Medulla oblongata (tissue), 1 donor: ENCODE data around the gene SIRPB2.

Source experiments
- DNase-seq: peaks from one replicate; pipeline ENCODE4 v3.0.0-alpha.2; 2015; ENCODE audit errors: extremely low spot score

Gene SIRPB2

DNA sequence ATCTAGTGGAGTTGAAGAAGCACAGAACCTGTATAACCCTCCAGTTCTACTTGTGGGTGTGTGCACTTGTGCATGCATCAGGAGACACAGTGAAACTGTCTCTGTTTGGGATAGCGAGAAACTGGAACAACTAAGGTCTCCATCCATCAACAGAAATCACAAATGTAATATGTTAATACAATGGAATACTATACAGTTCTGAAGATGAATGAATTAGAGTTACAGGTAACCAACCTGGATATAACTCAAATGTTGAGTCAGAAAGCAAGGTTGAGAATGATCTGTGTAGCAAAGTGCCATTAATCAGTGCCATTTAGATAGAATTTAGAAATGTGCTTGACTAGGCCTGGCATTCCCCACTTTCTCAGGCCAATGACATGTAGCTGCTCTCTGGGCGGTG lies 20.0 kb downstream of the SIRPB2 start:
- DNase-seq: no peak

GRCh38 chr20:1469925-1470571 lies 21.2 kb downstream of the SIRPB2 start:
- peak; percentile 70 for DNase-seq

DNA sequence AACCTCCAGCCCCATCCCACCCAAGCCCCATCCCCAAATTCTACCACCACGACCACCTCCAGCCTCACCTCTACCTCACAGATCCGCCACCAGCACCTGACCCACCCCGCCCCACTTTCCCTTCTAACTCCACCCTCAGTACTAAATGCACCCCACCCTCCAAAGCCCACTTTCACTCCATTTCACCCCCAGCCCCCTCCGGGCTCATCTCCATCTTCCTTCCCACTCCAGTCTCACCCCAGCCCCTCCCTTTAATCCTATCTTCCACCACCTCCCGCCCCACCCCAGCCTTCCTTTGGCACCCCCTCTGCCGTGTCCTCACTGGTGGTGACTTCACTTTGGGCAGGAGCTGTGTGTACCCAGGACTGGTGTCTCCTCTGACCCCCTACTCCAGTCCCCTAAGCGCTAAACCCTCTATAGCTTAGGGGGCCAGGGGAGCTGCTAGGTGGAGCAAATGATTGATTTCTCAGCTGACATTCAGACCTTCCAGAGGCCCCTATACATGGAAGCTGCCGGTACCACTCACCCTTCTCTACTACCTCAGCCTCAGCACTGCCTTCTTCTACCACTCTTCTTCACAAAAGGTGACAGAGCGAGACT lies 21.8 kb downstream of the SIRPB2 start:
- DNase-seq: no peak

DNA sequence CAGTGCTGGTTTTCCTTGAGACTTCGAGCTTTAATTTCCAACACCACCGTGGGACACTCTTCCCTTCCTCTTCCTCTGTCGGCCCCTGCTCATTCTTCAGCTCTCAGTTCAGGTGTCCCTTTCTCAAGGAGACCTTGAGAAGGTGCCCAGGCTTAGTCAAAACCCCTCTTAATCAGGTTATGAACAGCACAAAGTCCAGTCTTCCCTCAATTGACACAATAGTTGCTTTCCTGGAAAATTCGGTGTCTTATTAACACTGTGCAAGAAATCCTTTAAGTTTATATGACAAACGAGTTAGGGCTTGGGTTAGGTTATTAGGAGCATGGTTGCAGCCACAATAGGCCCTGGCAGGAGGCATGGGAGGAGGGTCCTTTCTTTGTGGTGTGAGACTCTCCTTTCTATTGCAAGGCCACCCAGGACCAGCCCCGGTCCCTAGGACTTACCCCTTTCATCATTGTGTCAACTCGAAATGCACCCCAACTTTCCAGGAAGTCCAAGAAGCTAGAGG lies 23.0 kb downstream of the SIRPB2 start:
- no peak for DNase-seq

DNA sequence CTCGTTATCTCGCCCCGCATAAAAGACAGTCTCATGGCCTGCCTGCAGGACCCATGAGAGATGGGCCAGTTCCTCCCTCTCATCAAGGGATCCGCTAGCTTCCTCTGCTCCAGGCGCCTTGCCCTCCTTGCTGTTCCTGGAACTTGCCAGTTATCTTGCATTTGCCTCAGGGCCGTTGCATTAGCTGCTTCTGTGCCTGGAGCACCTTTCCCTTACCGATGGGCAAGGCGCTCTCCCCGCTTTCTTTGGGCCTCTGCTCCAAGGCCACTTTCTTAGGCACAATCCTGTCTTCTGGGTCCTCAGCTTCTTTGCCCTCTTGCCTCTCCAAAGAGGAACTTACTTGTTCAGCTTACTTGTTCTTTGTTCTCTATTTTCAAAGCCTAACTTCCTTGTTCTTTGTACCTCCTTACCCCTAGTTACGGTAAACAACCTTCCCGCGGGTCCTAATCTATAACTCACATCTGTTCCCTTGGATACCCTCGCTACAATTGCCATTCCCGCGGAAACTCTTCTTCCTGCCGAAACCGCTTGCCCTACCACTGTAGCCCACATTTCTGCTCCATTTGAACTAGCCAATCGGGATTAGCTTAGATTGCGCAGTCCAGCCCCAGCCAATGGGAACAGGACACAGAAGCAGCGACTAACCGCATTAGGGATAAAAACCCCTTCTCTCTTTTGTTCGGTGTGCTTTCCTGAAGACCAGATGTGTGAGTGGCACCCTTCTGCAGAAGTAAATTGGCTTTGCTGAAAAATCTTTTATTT lies 23.7 kb downstream of the SIRPB2 start:
- DNase-seq: peak; percentile 58

DNA sequence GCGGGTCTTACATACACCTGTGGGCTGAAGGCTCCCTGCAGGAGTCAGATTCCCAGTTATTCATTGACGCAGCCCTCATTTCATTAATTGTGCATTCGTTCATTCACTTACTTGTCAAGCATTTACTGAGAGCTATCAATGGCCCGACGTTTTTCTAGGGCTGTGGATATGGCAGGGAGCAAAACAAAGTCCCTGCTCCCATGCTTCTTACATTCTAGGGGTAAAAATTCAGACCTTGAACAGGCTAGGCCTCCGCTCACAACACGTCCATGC lies 24.2 kb downstream of the SIRPB2 start:
- no peak for DNase-seq

- DNase-seq: peak; percentile 92
Measured at GRCh38 chr20:1466211-1467081, 24.8 kb downstream of the SIRPB2 start, which contains the start of gene NSFL1C. TSS of gene NSFL1C (minus strand) at chr20:1466849. CDS start at chr20:1466824, 25 bp downstream.

DNA sequence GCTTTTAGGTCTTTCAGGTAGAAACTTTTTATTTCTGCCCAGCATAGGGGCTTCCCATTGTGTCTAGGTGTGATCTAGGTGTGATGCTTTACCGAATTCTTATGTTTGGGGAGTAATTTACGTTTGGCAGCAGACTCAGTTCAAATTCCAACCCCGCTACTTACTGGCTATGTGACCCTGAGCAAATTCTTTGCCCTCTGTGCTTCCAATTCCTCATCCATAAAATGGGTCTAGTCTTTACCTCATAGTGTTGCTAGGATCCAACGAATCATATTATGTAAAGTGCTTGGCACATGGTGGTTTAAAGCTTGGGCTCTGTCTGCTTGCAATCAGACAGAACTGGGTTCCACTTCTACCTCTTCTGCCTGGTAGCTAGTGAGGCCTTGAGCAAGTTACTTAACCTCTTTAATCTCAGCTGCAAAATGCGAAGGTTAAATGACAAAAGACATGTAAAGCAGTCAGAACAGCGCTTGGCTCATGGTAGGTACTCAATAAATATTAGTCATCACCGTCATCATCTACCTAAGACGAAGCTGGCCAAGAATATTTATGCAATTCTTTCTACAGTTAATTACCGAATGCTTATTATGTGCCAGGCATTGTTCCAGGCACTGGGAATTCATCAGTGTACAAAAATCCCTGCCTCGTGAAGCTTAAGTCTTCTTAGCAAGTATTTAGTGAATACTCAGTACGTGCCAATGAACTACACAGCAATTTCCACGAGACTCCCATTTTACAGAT lies 25.6 kb downstream of the SIRPB2 start:
- no peak for DNase-seq

DNA sequence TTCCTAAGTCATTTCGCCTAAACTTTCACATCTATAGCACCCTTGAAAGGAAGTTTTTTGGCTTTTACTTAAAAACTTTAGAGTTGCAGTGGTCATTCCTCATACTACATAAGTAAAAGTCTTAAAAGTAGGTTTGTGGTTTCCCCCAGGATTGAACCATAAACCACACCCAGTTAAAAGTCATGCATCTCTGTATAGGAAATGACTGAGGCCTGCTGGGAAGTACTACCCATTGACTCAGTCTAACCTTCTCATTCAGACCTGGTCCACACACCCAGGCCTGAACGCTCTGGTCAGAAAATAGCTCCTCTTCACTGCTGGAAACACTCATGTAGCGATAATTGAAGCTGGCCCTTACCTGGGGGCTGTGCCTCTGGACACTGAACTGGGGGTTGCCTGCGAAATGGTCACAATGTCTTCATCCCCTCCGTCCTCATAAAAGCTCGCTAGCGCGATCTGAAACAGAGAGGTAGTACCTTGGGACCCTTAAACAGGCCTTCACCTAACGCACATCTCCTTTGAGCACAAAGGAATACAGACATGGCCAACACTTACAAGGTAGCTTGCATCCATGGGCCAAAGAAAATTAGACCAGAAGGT lies 27.1 kb downstream of the SIRPB2 start:
- DNase-seq: no peak

DNA sequence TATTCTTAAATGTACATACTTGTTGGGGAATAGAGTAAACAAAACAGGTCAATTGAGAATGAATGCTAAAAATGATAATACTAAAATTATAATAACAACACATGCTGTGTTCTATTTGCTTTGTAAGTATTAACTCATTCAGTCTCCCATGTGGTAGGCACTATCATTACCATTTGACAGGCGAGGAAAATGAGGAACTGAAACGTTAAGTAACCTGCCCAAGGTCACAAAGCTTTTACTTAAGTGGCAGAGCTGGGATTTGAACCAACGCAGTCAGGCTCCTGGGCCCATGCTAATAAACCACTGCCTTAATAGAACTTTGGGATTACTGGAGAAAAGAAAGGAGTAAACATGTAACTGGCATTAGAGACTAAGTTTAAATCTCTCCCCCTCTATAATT lies 28.4 kb downstream of the SIRPB2 start:
- no peak for DNase-seq

DNA sequence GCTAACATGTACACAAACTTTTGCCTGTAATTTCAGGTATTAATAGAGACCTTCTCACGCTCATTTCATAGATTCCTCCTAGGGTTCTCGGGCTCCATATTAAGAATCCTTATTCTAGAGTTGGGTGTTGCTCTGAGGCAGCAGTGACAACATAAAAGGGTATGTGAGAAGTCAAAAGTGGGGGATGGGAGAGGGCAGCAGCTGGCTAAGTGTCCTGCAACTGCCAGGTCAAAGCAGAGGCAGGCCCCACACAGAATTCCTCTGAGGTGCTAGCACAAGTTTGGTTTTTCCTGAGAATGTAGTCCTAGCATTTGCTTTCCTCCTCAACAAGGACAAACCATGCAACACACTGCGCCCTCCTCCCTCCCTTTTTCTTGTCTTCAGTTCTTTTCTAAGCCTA lies 29.2 kb downstream of the SIRPB2 start:
- DNase-seq: no peak

- DNase-seq: no peak
Measured at GRCh38 chr20:1460275-1460674, 30.9 kb downstream of the SIRPB2 start.

- DNase-seq: no peak
Measured at GRCh38 chr20:1457992-1458391, 33.2 kb downstream of the SIRPB2 start.

- no peak for DNase-seq
Measured at GRCh38 chr20:1456300-1456699, 34.9 kb downstream of the SIRPB2 start.

GRCh38 chr20:1450926-1451491 lies 40.2 kb downstream of the SIRPB2 start:
- no peak for DNase-seq

DNA sequence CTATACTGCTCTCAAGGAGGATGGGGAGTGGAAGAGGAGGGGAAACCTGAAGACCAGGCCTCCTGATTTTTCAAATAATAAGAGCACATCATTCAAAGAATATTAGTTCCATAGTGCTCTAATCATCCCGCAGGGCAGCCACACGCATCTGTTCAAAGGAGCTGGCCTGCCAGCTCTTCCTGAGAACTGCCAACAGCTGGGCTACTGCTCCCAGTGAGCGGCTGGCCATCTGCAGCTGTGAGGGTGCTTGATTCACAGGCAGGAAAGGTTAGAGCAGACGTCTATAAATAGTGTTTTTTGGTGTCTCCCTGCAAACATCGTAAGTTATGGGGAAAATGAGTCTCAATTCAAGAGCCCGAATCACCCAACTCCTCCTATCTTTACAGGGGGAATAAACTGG lies 41.9 kb downstream of the SIRPB2 start:
- no peak for DNase-seq

DNA sequence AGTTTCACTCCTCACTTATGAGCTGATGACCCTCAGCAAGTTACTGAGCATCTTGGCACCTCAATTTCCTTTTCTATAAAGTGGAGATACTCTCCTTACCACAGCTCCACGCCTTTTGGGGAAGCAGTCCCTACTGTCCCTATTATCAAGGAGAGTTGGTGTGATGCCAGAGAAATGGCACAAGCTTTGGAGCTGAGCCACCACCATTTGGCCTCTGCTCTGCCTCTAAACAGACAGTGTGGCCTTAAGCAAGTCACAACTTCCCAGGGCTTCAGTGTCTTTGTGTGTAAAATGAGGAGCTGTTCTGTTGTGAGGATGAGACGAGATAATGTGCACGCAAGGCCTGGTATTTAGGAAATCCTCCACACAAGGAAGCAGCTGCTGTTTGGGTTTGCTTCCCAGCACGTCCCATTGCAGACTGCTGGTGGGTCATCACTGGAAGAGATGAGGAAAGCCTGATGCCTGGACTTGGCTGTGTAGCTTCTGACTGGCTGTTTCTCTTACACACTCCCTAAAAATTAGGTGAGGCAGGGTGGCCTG lies 43.1 kb downstream of the SIRPB2 start:
- no peak for DNase-seq

- DNase-seq: no peak
Measured at GRCh38 chr20:1446536-1446935, 44.7 kb downstream of the SIRPB2 start.

DNA sequence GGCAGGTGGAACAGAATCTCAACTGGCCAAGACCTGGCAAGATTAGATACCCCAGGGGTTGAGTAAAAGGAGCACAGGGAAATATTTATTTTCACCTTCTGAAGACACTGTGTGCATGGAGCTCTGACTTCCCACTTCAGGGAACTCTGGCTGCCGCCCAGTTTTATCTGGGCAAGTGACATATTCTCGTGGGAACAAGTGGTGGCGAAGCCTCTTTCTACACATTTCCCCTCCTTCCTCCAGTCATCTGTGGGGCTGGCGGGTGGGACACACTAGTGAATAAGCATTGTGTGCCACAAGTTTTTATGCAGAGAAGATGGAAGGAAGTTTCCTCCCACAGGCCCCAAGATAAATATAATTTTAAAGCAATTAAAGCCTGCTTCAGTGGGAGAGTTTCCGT lies 48.1 kb downstream of the SIRPB2 start:
- DNase-seq: no peak

DNA sequence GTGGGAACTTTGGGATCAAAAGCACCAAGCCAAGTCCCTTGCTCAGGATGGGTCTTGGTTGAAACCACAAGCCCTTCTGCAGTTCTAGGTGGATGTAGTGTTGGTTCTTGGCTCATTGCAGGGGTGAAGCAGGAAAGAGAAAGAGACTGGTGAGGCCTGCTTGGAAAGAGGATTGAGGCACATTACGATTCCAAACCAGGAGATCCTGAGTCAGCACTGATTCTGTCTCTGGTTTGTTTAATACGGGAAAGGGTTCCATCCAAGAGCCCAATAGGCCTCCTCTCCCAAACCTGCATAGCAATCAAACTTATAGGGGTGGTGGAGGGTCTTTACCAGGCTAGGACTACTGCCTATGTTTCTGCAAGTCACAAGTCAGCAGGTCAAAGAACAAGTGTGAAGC lies 48.9 kb downstream of the SIRPB2 start:
- DNase-seq: no peak
